SJCRH30 (cell line): ENCODE data around the gene SGCE. TPM values are rescaled to one million over a fixed set of nuclear protein-coding genes. Genes with fewer than 3 reads are reported as not detected.

Experiments
- DNase-seq, 2 experiments: peaks; one replicate each; pipeline ENCODE4 v3.0.0-alpha.2; 2015 to 2020
- H3K27ac ChIP-seq: fragments of 250-450 bp; sonication (Bioruptor Pico); 2 replicates; pipeline ENCODE4 v1.5.1; 2020; ENCODE audit warnings: mild to moderate bottlenecking, moderate library complexity
- H3K27me3 ChIP-seq: fragments of 250-450 bp; sonication (Bioruptor Pico); 2 replicates; pipeline ENCODE4 v1.5.1; 2020; ENCODE audit warnings: mild to moderate bottlenecking, moderate library complexity
- H3K36me3 ChIP-seq: fragments of 250-450 bp; sonication (Bioruptor Pico); 2 replicates; pipeline ENCODE4 v1.5.1; 2020; ENCODE audit warnings: mild to moderate bottlenecking, moderate library complexity
- H3K4me1 ChIP-seq: fragments of 250-450 bp; sonication (Bioruptor Pico); 2 replicates; pipeline ENCODE4 v1.5.1; 2020; ENCODE audit warnings: mild to moderate bottlenecking, moderate library complexity
- H3K4me3 ChIP-seq: fragments of 250-450 bp; sonication (Bioruptor Pico); 2 replicates; pipeline ENCODE4 v1.5.1; 2020; ENCODE audit warnings: mild to moderate bottlenecking, moderate library complexity
- H3K9me3 ChIP-seq: fragments of 250-450 bp; sonication (Bioruptor Pico); replicated peaks from 2 replicates; pipeline ENCODE4 v1.5.1; 2020; ENCODE audit warnings: mild to moderate bottlenecking, moderate library complexity
- total RNA-seq: library from RNA; depleted of rRNA; stranded (reverse); fragments of >200 nt; shearing (Covaris generic); gene quantifications from 2 replicates; pipeline ENCODE4 v1.2.3, GENCODE V29; 2014; rRNA removed

The SGCE gene
- total RNA-seq, 1 experiment from 2014 or later, result 55.2 TPM

DNA sequence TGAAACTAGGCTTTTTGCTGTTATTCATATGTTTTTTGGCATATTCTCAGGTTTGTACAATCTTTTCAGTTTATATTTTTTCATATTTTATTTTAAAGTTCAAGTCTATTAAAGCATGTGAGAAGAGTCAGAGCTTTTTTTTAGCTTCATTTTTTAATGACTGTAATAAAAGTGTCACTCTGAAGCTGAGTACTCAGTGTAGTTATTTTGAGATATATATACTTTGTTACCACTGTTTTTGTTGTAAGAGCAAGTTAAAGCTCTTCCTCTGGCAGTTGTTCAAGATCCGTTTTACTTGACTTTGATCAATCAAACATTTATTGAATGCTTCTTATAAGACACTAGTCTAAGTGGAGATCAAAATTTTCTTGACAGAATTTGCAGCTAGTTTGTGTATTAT lies 108.8 kb downstream of the SGCE start:
- H3K27ac ChIP-seq, result no peak overlapping the region
- no peaks in the 10 kb centered on the region for H3K27me3 ChIP-seq
- no peaks in the 10 kb centered on the region for H3K4me1 ChIP-seq
- H3K36me3 ChIP-seq, result peaks cover 22% of the 10 kb centered on the region
- no peaks in the 10 kb centered on the region for H3K9me3 ChIP-seq
- no peak overlapping the region for H3K4me3 ChIP-seq
- DNase-seq, result no peak

DNA sequence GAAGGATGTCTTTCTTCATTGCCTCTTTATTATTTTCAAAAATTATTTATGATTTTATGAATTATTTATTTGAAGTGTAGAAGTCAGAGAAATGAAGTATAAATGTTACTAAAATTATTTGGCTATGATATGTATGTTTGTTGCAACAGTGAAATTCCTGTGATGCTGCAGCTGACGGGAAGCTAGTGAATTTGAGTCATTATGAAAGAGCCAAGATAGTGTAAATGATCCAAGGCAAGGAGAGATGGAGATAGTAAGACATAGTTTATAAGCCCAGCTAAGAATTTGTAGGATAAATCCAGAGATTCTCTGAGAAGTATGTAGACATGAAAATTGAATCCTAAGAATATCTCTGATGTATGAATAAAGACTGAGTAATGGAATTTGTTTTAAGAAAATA lies 115.5 kb downstream of the SGCE start:
- no peak for DNase-seq
- peaks cover 11% of the 10 kb centered on the region; the same call in 1 of the 2 replicates for H3K4me1 ChIP-seq
- no peak overlapping the region for H3K27ac ChIP-seq
- H3K36me3 ChIP-seq, result peaks cover 33% of the 10 kb centered on the region
- H3K27me3 ChIP-seq, result no peaks in the 10 kb centered on the region
- H3K9me3 ChIP-seq, result no peaks in the 10 kb centered on the region
- H3K4me3 ChIP-seq, result no peak overlapping the region

Other genes starting within 250 kb of the SGCE start
- 42.3 and 47.3 TPM in 2 replicates for gene CASD1, start 146.3 kb downstream of the SGCE start, total RNA-seq